ENCODE measurements around the gene HMGN2.
"Not testable (repeated sequence)": the region's sequence is repeated elsewhere in the genome, so short reads cannot be mapped to it uniquely, and the experiment has no call there.

Gene HMGN2

DNA sequence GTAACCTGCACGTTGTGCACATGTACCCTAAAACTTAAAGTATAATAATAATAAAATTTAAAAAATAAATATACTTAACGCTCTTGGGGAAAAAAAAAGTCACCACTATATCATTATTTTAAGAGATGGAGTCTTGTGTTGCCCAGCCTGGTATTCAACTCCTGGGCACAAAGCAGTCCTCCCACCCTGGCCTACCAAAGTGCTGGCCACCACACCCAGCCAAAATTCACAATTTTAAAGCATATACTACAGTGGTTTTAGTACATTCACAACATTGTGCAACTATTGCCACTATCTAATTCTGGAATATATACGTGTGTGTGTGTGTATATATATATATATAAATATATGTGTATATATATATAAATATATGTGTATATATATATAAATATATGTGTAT, 5.9 kb downstream of the HMGN2 start:
- TF ChIP-seq TAF1 (IDR thresholded peaks at IDR 0.05; ENCODE audit: borderline replicate concordance, low read depth, low read length) (no peak), POLR2AphosphoS5 (IDR thresholded peaks at IDR 0.05; ENCODE audit: low read depth, low read length) (no peak), POLR2A (IDR thresholded peaks at IDR 0.05; ENCODE audit: low read depth, low read length) (no peak)
- FAIRE-seq (no peak), DNase-seq (ENCODE audit: insufficient read length) (no peak)

DNA sequence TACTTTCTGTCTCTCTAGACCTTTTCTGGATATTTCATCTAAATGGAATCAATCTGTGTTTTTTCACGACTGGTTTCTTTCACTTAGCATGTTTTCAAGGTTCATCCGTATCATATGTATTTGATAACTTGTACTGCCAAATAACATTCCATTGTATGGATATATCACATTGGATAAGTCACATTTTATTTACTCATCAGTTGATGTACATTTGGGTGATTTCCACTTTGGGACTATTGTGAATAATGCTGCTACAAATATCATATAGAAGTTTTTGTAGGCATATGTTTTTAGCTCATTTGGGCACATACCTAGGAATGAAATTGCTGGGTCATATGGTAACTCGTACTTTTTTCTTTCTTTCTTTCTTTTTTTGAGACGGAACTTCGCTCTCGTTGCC, 6.7 kb downstream of the HMGN2 start:
- TF ChIP-seq POLR2AphosphoS5 (IDR thresholded peaks at IDR 0.05; ENCODE audit: low read depth, low read length) (no peak), TAF1 (IDR thresholded peaks at IDR 0.05; ENCODE audit: borderline replicate concordance, low read depth, low read length) (no peak), POLR2A (IDR thresholded peaks at IDR 0.05; ENCODE audit: low read depth, low read length) (no peak)
- DNase-seq (ENCODE audit: insufficient read length) (no peak), FAIRE-seq (no peak)

DNA sequence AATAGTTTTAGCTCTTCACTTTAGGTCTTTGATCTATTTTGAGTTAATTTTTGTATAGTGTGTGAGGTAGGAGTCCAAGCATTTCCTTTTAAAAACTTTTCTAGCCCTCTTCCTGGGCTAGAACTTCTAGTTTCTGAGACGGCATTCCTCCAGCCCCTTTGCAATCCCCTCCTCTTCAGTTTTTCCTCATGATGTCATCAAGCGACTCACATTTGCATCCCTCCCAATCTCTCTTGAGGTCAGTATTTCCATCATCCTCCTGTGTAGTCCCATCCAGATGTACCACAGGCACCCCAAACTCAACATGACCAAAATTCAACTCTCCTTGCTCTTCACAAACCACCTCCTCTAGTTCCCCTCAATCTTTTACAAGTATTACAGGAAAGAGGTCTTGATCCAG, 10.7 kb downstream of the HMGN2 start:
- DNase-seq (ENCODE audit: insufficient read length): no peak
- TF ChIP-seq TAF1 (IDR thresholded peaks at IDR 0.05; ENCODE audit: borderline replicate concordance, low read depth, low read length) (no peak), POLR2AphosphoS5 (IDR thresholded peaks at IDR 0.05; ENCODE audit: low read depth, low read length) (no peak), POLR2A (IDR thresholded peaks at IDR 0.05; ENCODE audit: low read depth, low read length) (no peak)

DNA sequence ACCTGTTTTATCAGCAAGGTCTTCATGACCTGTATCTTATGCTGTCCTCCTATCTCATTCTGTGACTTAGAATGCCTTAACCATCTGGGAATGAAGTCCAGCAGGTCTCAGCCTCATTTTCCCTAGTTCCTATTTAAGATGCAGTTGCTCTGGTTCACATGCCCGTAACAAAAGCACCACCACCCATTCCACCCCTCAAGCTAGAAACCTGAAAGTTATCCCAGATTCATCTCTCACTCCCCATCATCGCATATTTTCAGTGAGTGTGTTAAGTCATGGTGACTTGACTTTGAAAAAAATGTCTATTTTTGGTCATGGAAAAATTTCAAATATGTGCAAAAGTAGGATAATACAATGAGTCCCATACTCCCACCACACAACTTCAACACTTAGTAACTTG, 11.7 kb downstream of the HMGN2 start:
- FAIRE-seq (no peak), DNase-seq (ENCODE audit: insufficient read length) (no peak)
- TF ChIP-seq POLR2A (IDR thresholded peaks at IDR 0.05; ENCODE audit: low read depth, low read length) (no peak), TAF1 (IDR thresholded peaks at IDR 0.05; ENCODE audit: borderline replicate concordance, low read depth, low read length) (no peak), POLR2AphosphoS5 (IDR thresholded peaks at IDR 0.05; ENCODE audit: low read depth, low read length) (no peak)

More for the DNA sequence above, 10.7 kb downstream of the HMGN2 start:
- no peak for FAIRE-seq

GRCh38 chr1:26490155-26490554, 17.9 kb downstream of the HMGN2 start:
- no peak for DNase-seq (ENCODE audit: insufficient read length)
- FAIRE-seq: no peak
- no peak for TF ChIP-seq POLR2AphosphoS5 (IDR thresholded peaks at IDR 0.05; ENCODE audit: low read depth, low read length)
- TF ChIP-seq TAF1 (IDR thresholded peaks at IDR 0.05; ENCODE audit: borderline replicate concordance, low read depth, low read length): no peak
- no peak for TF ChIP-seq POLR2A (IDR thresholded peaks at IDR 0.05; ENCODE audit: low read depth, low read length)

GRCh38 chr1:26493267-26493666, 21.0 kb downstream of the HMGN2 start:
- FAIRE-seq (peak; percentile 9), DNase-seq (ENCODE audit: insufficient read length) (no peak)
- no peak for TF ChIP-seq POLR2A (IDR thresholded peaks at IDR 0.05; ENCODE audit: low read depth, low read length)
- no peak for TF ChIP-seq POLR2AphosphoS5 (IDR thresholded peaks at IDR 0.05; ENCODE audit: low read depth, low read length)
- TF ChIP-seq TAF1 (IDR thresholded peaks at IDR 0.05; ENCODE audit: borderline replicate concordance, low read depth, low read length): no peak

DNA sequence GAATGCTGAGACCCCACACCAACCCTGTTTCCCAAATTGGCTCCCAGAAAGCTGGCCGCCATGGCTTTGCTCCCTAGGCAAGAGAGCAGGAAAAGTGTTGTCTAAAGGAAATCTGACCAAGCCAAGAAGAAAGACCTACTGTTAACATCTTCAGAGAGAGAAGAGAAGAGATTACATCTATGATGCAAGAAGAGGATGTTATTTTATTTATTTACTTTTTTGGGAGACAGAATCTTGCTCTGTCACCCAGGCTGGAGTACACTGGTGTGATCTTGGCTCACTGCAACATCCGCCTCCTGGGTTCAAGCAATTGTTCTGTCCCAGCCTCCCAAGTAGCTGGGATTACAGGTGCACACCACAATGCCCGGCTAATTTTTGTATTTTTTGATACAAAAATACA, 21.7 kb downstream of the HMGN2 start:
- no peak for DNase-seq (ENCODE audit: insufficient read length)
- no peak for TF ChIP-seq POLR2AphosphoS5 (IDR thresholded peaks at IDR 0.05; ENCODE audit: low read depth, low read length)
- TF ChIP-seq TAF1 (IDR thresholded peaks at IDR 0.05; ENCODE audit: borderline replicate concordance, low read depth, low read length): no peak
- no peak for TF ChIP-seq POLR2A (IDR thresholded peaks at IDR 0.05; ENCODE audit: low read depth, low read length)
- FAIRE-seq: no peak

GRCh38 chr1:26496861-26497260, 24.6 kb downstream of the HMGN2 start:
- no peak for DNase-seq (ENCODE audit: insufficient read length)
- FAIRE-seq: no peak
- TF ChIP-seq TAF1 (IDR thresholded peaks at IDR 0.05; ENCODE audit: borderline replicate concordance, low read depth, low read length) (no peak), POLR2A (IDR thresholded peaks at IDR 0.05; ENCODE audit: low read depth, low read length) (no peak), POLR2AphosphoS5 (IDR thresholded peaks at IDR 0.05; ENCODE audit: low read depth, low read length) (no peak)

GRCh38 chr1:26498894-26499293, 26.7 kb downstream of the HMGN2 start:
- no peak for TF ChIP-seq POLR2A (IDR thresholded peaks at IDR 0.05; ENCODE audit: low read depth, low read length)
- no peak for TF ChIP-seq TAF1 (IDR thresholded peaks at IDR 0.05; ENCODE audit: borderline replicate concordance, low read depth, low read length)
- TF ChIP-seq POLR2AphosphoS5 (IDR thresholded peaks at IDR 0.05; ENCODE audit: low read depth, low read length): no peak
- no peak for DNase-seq (ENCODE audit: insufficient read length)
- FAIRE-seq: peak; percentile 17

DNA sequence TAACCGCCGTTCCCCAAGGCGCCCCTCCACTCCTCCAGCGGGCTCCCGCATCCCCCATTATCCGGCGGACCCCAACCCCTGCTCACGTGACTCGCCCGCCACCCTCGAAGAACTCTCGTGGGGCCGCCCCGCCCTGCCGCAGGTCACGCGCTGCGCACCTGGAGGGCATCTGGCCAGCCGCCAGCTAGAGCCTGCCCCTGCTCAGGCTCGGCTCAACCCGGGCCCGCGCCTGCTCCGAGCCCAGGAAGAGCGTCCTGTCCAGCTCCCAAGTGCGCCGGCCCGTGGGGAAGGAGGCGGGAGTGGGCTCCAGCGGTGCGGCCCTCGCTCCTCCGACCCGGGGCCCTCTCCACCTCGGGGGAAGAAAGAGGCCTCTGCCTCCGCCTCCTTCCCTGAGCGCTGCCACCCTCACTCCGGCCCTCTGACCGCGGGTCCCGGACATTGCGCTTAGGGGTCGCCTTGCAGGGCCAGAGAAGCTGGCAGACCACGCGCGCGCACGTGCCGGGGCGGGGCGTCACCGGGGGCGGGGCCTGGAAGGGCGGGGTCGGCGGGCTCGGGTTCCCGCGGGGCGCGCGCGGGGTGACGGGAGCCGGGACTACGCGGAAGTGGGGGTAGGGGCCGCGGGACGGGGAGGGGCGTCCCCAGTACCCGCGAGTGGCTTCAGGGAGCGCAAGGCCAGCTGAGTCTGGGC, 28.4 kb downstream of the HMGN2 start:
- TF ChIP-seq TAF1 (IDR thresholded peaks at IDR 0.05; ENCODE audit: borderline replicate concordance, low read depth, low read length) (peak; percentile 83), POLR2AphosphoS5 (IDR thresholded peaks at IDR 0.05; ENCODE audit: low read depth, low read length) (no peak), POLR2A (IDR thresholded peaks at IDR 0.05; ENCODE audit: low read depth, low read length) (no peak)
- DNase-seq (ENCODE audit: insufficient read length) (peak; percentile 88), FAIRE-seq (no peak)

- FAIRE-seq: not testable (repeated sequence)
Observed at GRCh38 chr1:26510711-26511110, 38.5 kb downstream of the HMGN2 start.

DNA sequence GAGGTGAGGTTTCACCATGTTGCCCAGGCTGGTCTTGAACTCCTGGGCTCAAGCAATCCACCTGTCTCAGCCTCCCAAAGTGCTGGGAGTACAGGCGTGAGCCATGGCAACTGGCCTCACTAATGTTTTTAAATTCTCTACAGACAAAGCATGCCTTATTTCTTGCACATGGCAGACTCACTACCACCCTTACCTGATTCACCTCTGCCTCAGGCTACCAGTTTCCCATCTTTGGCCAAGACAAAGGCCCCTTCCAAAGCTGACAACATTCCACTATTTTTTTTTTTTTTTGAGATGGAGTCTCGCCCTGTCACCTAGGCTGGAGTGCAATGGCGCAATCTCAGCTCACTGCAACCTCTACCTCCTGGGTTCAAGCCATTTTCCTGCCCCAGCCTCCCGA, 43.6 kb downstream of the HMGN2 start:
- not testable (repeated sequence) for FAIRE-seq; DNase-seq (ENCODE audit: insufficient read length)

More at GRCh38 chr1:26510711-26511110, 38.5 kb downstream of the HMGN2 start:
- DNase-seq (ENCODE audit: insufficient read length): not testable (repeated sequence)
